ENCODE results near the gene TRIM54.
"Not testable (repeated sequence)": the region's sequence is repeated elsewhere in the genome, so short reads cannot be mapped to it uniquely, and the experiment has no call there.

TRIM54 gene

GRCh38 chr2:27256855-27257454 is 25.3 kb upstream of the TRIM54 start:
- DNase-seq (ENCODE audit: low read depth in 2 of 2): no peak

- DNase-seq (ENCODE audit: low read depth in 2 of 2): no peak
These were observed 24.2 kb upstream of the TRIM54 start for GRCh38 chr2:27258051-27258450.

GRCh38 chr2:27261241-27261925 is 20.8 kb upstream of the TRIM54 start:
- DNase-seq (ENCODE audit: low read depth in 2 of 2): no peak

- no peak for DNase-seq (ENCODE audit: low read depth in 2 of 2)
These were observed 20.3 kb upstream of the TRIM54 start for GRCh38 chr2:27261926-27262298.

- DNase-seq (ENCODE audit: low read depth in 2 of 2): peak; percentile 64
These were observed 19.6 kb upstream of the TRIM54 start, which contains the start of gene SLC30A3 for GRCh38 chr2:27262379-27263286. Gene SLC30A3, minus strand, starts transcription at chr2:27263047. Its CDS starts 141 bp downstream, at chr2:27262906.

- DNase-seq (ENCODE audit: low read depth in 2 of 2): no peak
These were observed 18.7 kb upstream of the TRIM54 start for GRCh38 chr2:27263287-27264252.

- no peak for DNase-seq (ENCODE audit: low read depth in 2 of 2)
These were observed 17.9 kb upstream of the TRIM54 start for GRCh38 chr2:27264253-27264752.

- DNase-seq (ENCODE audit: low read depth in 2 of 2): peak; percentile 36 to 54
These were observed 17.3 kb upstream of the TRIM54 start for GRCh38 chr2:27264753-27265535.

- no peak for DNase-seq (ENCODE audit: low read depth in 2 of 2)
These were observed 16.7 kb upstream of the TRIM54 start for GRCh38 chr2:27265536-27265870.

- not testable (repeated sequence) for DNase-seq (ENCODE audit: low read depth in 2 of 2)
These were observed 13.9 kb upstream of the TRIM54 start for GRCh38 chr2:27268296-27268695.

GRCh38 chr2:27270131-27270530 is 12.1 kb upstream of the TRIM54 start:
- no peak for DNase-seq (ENCODE audit: low read depth in 2 of 2)

GRCh38 chr2:27270670-27271069 is 11.6 kb upstream of the TRIM54 start:
- no peak for DNase-seq (ENCODE audit: low read depth in 2 of 2)

- DNase-seq (ENCODE audit: low read depth in 2 of 2): no peak
These were observed 10.4 kb upstream of the TRIM54 start for GRCh38 chr2:27271631-27272340.

GRCh38 chr2:27272537-27273522 is 9.4 kb upstream of the TRIM54 start:
- not testable (repeated sequence) for DNase-seq (ENCODE audit: low read depth in 2 of 2)

- DNase-seq (ENCODE audit: low read depth in 2 of 2): no peak
These were observed 6.7 kb upstream of the TRIM54 start, which contains the start of gene DNAJC5G for GRCh38 chr2:27275211-27276150. Gene DNAJC5G, plus strand, starts transcription at chr2:27275433. Its CDS starts 1,296 bp downstream, at chr2:27276729.

- no peak for DNase-seq (ENCODE audit: low read depth in 2 of 2)
These were observed 4.2 kb upstream of the TRIM54 start for GRCh38 chr2:27278010-27278409.

- DNase-seq (ENCODE audit: low read depth in 2 of 2): no peak
These were observed 1.4 kb upstream of the TRIM54 start for GRCh38 chr2:27280826-27281225.
